MCF 10A (cell line): ENCODE measurements around the gene SH3TC2. TPM values are rescaled to one million over a fixed set of nuclear protein-coding genes. Genes with fewer than 3 reads are reported as not detected.

Experiments used
- BruUV-seq: library from RNA; stranded (reverse); fragments of 400-500 nt; replicated peaks from 2 replicates; lab custom pipeline; 2021; lab: Mats Ljungman, UMichigan
- CTCF ChIA-PET: fragments of 300-600 bp; sonication (Branson Sonifier 250); formaldehyde crosslinking; extraction: SDS; loops from one replicate; lab custom pipeline; 2021; ENCODE audit warnings: antibody characterized with exemption, inconsistent platforms; lab: Yijun Ruan, JAX
- POLR2A ChIA-PET: fragments of 300-600, 350-650 bp; sonication (Branson Sonifier 250); formaldehyde crosslinking; extraction: SDS; loops from one replicate; lab custom pipeline; 2020; ENCODE audit warnings: antibody characterized with exemption, inconsistent platforms; lab: Yijun Ruan, JAX
- DNase-seq: peaks from one replicate; pipeline ENCODE4 v3.0.0-alpha.2; 2018; ENCODE audit not compliant: unreplicated experiment
- H3K27ac Mint-ChIP-seq: one replicate; pipeline ENCODE4 v1.8.0; 2022; ENCODE audit warnings: mild to moderate bottlenecking, low read depth, mixed read lengths; ENCODE audit not compliant: unreplicated experiment
- H3K27me3 Mint-ChIP-seq: one replicate; pipeline ENCODE4 v1.8.0; 2022; ENCODE audit warnings: mixed read lengths; ENCODE audit not compliant: insufficient read depth, unreplicated experiment
- H3K36me3 Mint-ChIP-seq: one replicate; pipeline ENCODE4 v1.8.0; 2022; ENCODE audit warnings: mild to moderate bottlenecking, moderate library complexity, mixed read lengths; ENCODE audit not compliant: insufficient read depth, unreplicated experiment
- H3K4me1 Mint-ChIP-seq: one replicate; pipeline ENCODE4 v1.8.0; 2022; ENCODE audit warnings: mixed read lengths; ENCODE audit not compliant: insufficient read depth, unreplicated experiment
- H3K4me3 Mint-ChIP-seq: one replicate; pipeline ENCODE4 v1.8.0; 2022; ENCODE audit warnings: mild to moderate bottlenecking, moderate library complexity, mixed read lengths; ENCODE audit not compliant: unreplicated experiment
- H3K9me3 Mint-ChIP-seq: one replicate; pipeline ENCODE4 v1.8.0; 2022; ENCODE audit warnings: mixed read lengths; ENCODE audit not compliant: unreplicated experiment
- intact Hi-C: fragments of 100-400 bp; cut with micrococcal nuclease; formaldehyde crosslinking; loops from 2 replicates; pipeline ENCODE4 v1.14.1; 2022
- total RNA-seq: library from RNA; stranded (reverse); gene quantifications from 2 replicates; pipeline ENCODE4 v1.2.3, GENCODE V29; 2022
- TF ChIP-seq, protein P1 (sequence below): fragments of 200-600 bp; IDR thresholded peaks from one replicate; pipeline ENCODE4 v1.8.0; 2022; ENCODE audit warnings: antibody characterized with exemption, mild to moderate bottlenecking; ENCODE audit not compliant: unreplicated experiment

Gene SH3TC2
- total RNA-seq, 1 experiment from 2014 or later = 6.2 TPM

DNA sequence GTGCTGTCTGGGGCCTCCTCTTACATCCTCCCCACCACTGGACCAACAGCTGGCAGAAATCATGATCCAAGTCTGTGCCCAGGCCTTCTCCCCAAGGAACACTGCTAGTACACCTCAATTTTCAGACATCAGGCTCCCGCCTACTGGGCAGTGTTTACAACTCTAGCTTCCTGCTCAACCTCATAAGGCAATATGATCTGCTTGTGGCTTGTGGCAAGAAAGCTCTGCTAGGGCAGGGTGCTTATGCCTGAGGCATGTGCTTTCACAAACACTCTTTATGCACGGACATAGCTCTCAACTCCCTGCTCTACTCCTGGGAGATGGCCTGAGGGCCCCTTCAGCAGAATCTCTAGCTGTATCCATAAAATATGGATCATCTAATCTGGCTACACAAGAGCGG, 32.5 kb downstream of the SH3TC2 start:
- DNase-seq = no peak
- TF ChIP-seq, protein P1, sequence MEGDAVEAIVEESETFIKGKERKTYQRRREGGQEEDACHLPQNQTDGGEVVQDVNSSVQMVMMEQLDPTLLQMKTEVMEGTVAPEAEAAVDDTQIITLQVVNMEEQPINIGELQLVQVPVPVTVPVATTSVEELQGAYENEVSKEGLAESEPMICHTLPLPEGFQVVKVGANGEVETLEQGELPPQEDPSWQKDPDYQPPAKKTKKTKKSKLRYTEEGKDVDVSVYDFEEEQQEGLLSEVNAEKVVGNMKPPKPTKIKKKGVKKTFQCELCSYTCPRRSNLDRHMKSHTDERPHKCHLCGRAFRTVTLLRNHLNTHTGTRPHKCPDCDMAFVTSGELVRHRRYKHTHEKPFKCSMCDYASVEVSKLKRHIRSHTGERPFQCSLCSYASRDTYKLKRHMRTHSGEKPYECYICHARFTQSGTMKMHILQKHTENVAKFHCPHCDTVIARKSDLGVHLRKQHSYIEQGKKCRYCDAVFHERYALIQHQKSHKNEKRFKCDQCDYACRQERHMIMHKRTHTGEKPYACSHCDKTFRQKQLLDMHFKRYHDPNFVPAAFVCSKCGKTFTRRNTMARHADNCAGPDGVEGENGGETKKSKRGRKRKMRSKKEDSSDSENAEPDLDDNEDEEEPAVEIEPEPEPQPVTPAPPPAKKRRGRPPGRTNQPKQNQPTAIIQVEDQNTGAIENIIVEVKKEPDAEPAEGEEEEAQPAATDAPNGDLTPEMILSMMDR = no peak
- Mint-ChIP-seq H3K4me1 (peaks cover 15% of the 10 kb centered on the region), H3K36me3 (no peaks in the 10 kb centered on the region), H3K9me3 (peaks cover 6% of the 10 kb centered on the region), H3K27me3 (no peaks in the 10 kb centered on the region), H3K4me3 (no peak overlapping the region), H3K27ac (no peak overlapping the region)
- POLR2A ChIA-PET = interaction anchor here (0.5 to 0.8 kb wide), 3 partner anchors 21 to 52 kb away, joined by 3 read pairs; no protein-coding TSS in a partner anchor
- no TSS peak for BruUV-seq
- CTCF ChIA-PET = interaction anchor here (0.5 to 14.6 kb wide), 11 partner anchors 13 to 835 kb away, joined by 3 to 882 read pairs (median 5); no protein-coding TSS in a partner anchor
- intact Hi-C loops = no loop called here

DNA sequence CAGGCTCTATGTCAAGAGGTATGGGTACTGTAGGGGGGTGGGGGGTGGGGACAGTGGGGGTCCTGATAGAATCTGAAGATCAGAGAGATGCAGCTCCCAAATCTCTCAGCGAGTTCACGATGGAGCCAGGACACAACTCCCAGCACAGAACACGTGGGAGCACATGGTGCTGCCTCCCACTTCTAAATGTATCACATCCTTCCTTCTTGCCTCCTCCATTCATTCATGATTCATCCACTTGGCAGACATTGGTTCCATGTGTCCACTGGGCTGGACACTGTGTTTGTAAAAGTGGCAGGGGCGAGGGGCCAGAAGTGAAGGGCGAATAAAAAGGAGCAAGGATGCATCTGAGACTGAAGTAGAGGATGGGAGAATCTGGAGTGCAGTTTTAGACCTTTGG, 33.9 kb downstream of the SH3TC2 start:
- CTCF ChIA-PET = interaction anchor here (1.0 to 14.6 kb wide), 5 partner anchors 17 to 289 kb away, joined by 4 to 882 read pairs (median 8); no protein-coding TSS in a partner anchor
- Mint-ChIP-seq H3K27ac (no peak overlapping the region), H3K27me3 (no peaks in the 10 kb centered on the region), H3K36me3 (no peaks in the 10 kb centered on the region), H3K4me1 (peaks cover 19% of the 10 kb centered on the region), H3K4me3 (no peak overlapping the region), H3K9me3 (peaks cover 6% of the 10 kb centered on the region)
- POLR2A ChIA-PET = no interaction called here
- TF ChIP-seq, protein P1 = no peak
- no peak for DNase-seq
- intact Hi-C loops = no loop called here
- no TSS peak for BruUV-seq

DNA sequence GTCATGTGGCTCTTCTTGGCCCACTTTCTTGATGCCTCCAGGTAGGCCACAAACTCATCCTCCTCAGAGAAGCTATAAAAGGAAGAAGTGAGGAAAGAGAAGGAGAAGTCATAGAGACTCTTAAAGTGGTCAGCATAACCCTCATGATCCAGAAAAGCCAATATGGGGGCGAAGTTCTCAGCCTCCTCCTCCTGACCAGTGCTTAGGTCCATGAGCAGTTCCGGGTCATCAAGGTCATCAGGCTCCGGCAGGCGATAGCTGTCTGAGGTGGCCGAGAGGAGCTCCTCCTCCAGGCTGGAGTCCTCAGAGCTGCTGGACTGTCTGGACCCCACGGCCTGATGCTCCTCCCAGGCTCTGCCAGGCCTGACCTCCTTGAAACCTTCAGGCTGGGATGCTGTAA, 34.7 kb downstream of the SH3TC2 start:
- BruUV-seq = no TSS peak
- intact Hi-C loops = no loop called here
- H3K4me1 Mint-ChIP-seq = peaks cover 19% of the 10 kb centered on the region
- peaks cover 6% of the 10 kb centered on the region for H3K9me3 Mint-ChIP-seq
- TF ChIP-seq, protein P1 = no peak
- POLR2A ChIA-PET = no interaction called here
- H3K36me3 Mint-ChIP-seq = no peaks in the 10 kb centered on the region
- no peaks in the 10 kb centered on the region for H3K27me3 Mint-ChIP-seq
- no peak overlapping the region for H3K4me3 Mint-ChIP-seq
- no peak overlapping the region for H3K27ac Mint-ChIP-seq
- no peak for DNase-seq
- CTCF ChIA-PET = interaction anchor here (0.6 to 14.6 kb wide), 6 partner anchors 8 to 317 kb away, joined by 3 to 882 read pairs (median 4); partner anchors contain the start of gene GRPEL2

DNA sequence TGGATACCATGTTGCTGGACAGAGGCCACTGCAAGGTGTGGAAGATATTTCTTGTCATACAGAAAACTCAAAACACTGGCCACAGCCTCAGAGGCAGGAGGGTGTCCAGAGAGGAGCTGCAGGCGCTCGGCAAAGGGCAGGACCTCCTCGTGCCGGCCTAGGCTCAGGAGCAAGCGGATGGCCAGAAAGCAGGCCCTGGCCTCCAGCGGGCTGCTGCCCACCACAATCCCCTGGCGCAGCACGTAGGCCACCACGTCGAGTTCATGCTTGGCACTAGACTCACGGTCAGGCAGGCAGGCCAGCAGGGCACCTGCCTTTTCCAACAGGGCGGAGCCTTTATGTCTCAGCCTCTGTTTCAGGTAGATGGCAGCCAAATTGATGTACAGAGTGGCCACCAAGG, 35.2 kb downstream of the SH3TC2 start:
- POLR2A ChIA-PET = no interaction called here
- TF ChIP-seq, protein P1 = no peak
- H3K4me3 Mint-ChIP-seq = no peak overlapping the region
- BruUV-seq = no TSS peak
- H3K27me3 Mint-ChIP-seq = no peaks in the 10 kb centered on the region
- peaks cover 6% of the 10 kb centered on the region for H3K9me3 Mint-ChIP-seq
- CTCF ChIA-PET = interaction anchor here (0.6 to 14.6 kb wide), 7 partner anchors 8 to 341 kb away, joined by 3 to 882 read pairs (median 6); partner anchors contain the start of gene GRPEL2
- peaks cover 19% of the 10 kb centered on the region for H3K4me1 Mint-ChIP-seq
- no peak for DNase-seq
- no peaks in the 10 kb centered on the region for H3K36me3 Mint-ChIP-seq
- intact Hi-C loops = no loop called here
- no peak overlapping the region for H3K27ac Mint-ChIP-seq
